Spleen (tissue), 11 donors: ENCODE measurements around the gene KMT2D. TPM values are rescaled to one million over a fixed set of nuclear protein-coding genes. Genes with fewer than 3 reads are reported as not detected.

Experiments
- DNase-seq: peaks from one replicate; pipeline ENCODE4 v3.0.0-alpha.2; 2020
- H3K27ac ChIP-seq, 8 donors: fragments of 200-600 bp; sonication (generic) in 7 of 8; 1 replicate in 4 of 8; 2 replicates in 4 of 8; pipeline versions ENCODE4 v1.5.0 to v1.8.0; 2016 to 2021; ENCODE audit warnings: inconsistent platforms in 4 of 8, mild to moderate bottlenecking in 4 of 8, moderate library complexity in 1 of 8
- H3K27me3 ChIP-seq, 7 donors: fragments of 200-600 bp; sonication (generic) in 6 of 7; replicated peaks in 1 of 7; 1 replicate in 4 of 7; 2 replicates in 3 of 7; pipeline versions ENCODE4 v1.5.0 to v1.8.0; 2016 to 2021; ENCODE audit warnings: inconsistent platforms in 3 of 7, mild to moderate bottlenecking in 1 of 7
- H3K36me3 ChIP-seq, 6 donors: fragments of 200-600 bp; sonication (generic) in 5 of 6; 1 replicate in 4 of 6; 2 replicates in 2 of 6; pipeline versions ENCODE4 v1.5.0 to v1.8.0; 2016 to 2021; ENCODE audit warnings: inconsistent platforms in 2 of 6
- H3K4me1 ChIP-seq, 6 donors: fragments of 200-600 bp; sonication (generic) in 5 of 6; 1 replicate in 3 of 6; 2 replicates in 3 of 6; pipeline versions ENCODE4 v1.5.0 to v1.8.0; 2016 to 2021; ENCODE audit warnings: inconsistent platforms in 3 of 6
- H3K4me3 ChIP-seq, 8 donors: fragments of 200-600 bp; sonication (generic) in 7 of 8; 1 replicate in 4 of 8; 2 replicates in 4 of 8; pipeline versions ENCODE4 v1.5.0 to v1.8.0; 2016 to 2021; ENCODE audit warnings: inconsistent platforms in 4 of 8, mild to moderate bottlenecking in 4 of 8, moderate library complexity in 2 of 8
- H3K9me3 ChIP-seq, 8 donors: fragments of 200-600 bp; sonication (generic) in 7 of 8; 1 replicate in 4 of 8; 2 replicates in 4 of 8; pipeline versions ENCODE4 v1.5.0 to v1.8.0; 2016 to 2021; ENCODE audit warnings: inconsistent platforms in 4 of 8
- CTCF ChIP-seq, 11 experiments: fragments of 200-600 bp in 7 of 11; fragments of 450-650 bp in 4 of 11; sonication (generic) in 4 of 11; IDR thresholded peaks in 8 of 11; conservative IDR thresholded peaks in 3 of 11; 1 replicate in 7 of 11; 2 replicates in 4 of 11; pipeline versions ENCODE4 v1.4.0 to v1.8.0; 2016 to 2021; ENCODE audit warnings: antibody characterized with exemption in 11 of 11, inconsistent platforms in 4 of 11, mild to moderate bottlenecking in 1 of 11
- POLR2A ChIP-seq, 3 donors: fragments of 450-650 bp; IDR thresholded peaks; one replicate each; pipeline ENCODE4 v1.5.1; 2017; ENCODE audit warnings: antibody characterized with exemption in 3 of 3, mild to moderate bottlenecking in 1 of 3
- POLR2AphosphoS5 ChIP-seq, 3 donors: sonication (generic); formaldehyde crosslinking; IDR thresholded peaks; one replicate each; pipeline ENCODE4 v1.5.1; 2017; ENCODE audit warnings: antibody characterized with exemption in 3 of 3
- WGBS, 5 donors: extraction: QIAGEN DNeasy Blood & Tissue Kit in 3 of 5; methylation state at CpG; one replicate each; pipeline versions ENCODE4 v1.1.5 to v1.1.7; 2013 to 2018; 5-methylcytosine and 5-hydroxymethylcytosine counted together
- intact Hi-C: fragments of 100-400 bp; cut with DNase I; formaldehyde crosslinking; loops from one replicate; pipeline ENCODE4 v1.15.0; 2023; ENCODE audit warnings: low total_unique reads
- polyA plus RNA-seq, 3 donors: library from polyadenylated mRNA; stranded (reverse); fragments of 200-250 nt; gene quantifications; one replicate each; pipeline ENCODE4 v1.2.1, GENCODE V29; 2013
- total RNA-seq, 7 donors: library from RNA; depleted of rRNA in 3 of 7; stranded (reverse); fragments of >200 nt in 3 of 7; fragmentation: NEBNext Ultra II Directional in 4 of 7; extraction: Animal tissue kit (Norgen Biotek cat#: 25700) in 4 of 7; gene quantifications; one replicate each; pipeline versions ENCODE4 v1.1.0 to v1.2.1, GENCODE V29; 2016 to 2021
- donor health status: healthy with polysubstance abuse.
- donor health status: DM: no; HTN: no; CAD: no; lungs with moderate emphysema.
- donor health status: DM: no; HTN: no; CAD: no.
- donor health status: Bipolar disorder and iron deficiency.
- donor health status: healthy.
- donor health status: DM: no; HTN: no; CAD: no.
- donor health status: DM: yes; HTN: yes; CAD: no.

The KMT2D gene
- total and polyA plus RNA-seq, 10 donors = 5.1 to 172 (median 140) TPM

- intact Hi-C loops = no loop called here
- Histone ChIP-seq H3K9me3 (no peaks in the 10 kb centered on the region), H3K4me1 (peaks cover 35 to 73% (median 54%) of the 10 kb centered on the region in 6 donors), H3K4me3 (peak overlapping the region in 5 of 8 donors; percentile 83 to 97 (median 96)), H3K36me3 (peaks cover 4 to 42% (median 41%) of the 10 kb centered on the region in 6 donors), H3K27ac (peak overlapping the region; percentile 22 to 99 (median 94)), H3K27me3 (no peaks in the 10 kb centered on the region)
- WGBS, 5 donors = 16 to 28% (median 19%) methylated on average over 7 of the region's 7 CpGs
- TF ChIP-seq POLR2A (IDR thresholded peaks at IDR 0.05) (no peak), CTCF (IDR thresholded peaks at IDR 0.05 in 8 of 11, conservative IDR thresholded peaks at IDR 0.05 in 3 of 11) (no peak), POLR2AphosphoS5 (IDR thresholded peaks at IDR 0.05) (peak in 2 of 3 donors; percentile 28 to 85)
- no peak for DNase-seq
Measured at GRCh38 chr12:49055978-49056754, 4.4 kb downstream of the KMT2D start.

GRCh38 chr12:49055092-49055491 is 5.5 kb downstream of the KMT2D start:
- intact Hi-C loops = no loop called here
- peak; percentile 58 for DNase-seq
- Histone ChIP-seq H3K4me3 (peak overlapping the region in 2 of 8 donors; percentile 91 to 96), H3K27me3 (no peaks in the 10 kb centered on the region), H3K36me3 (peaks cover 4 to 52% (median 51%) of the 10 kb centered on the region in 6 donors), H3K27ac (peak overlapping the region in 4 of 8 donors; percentile 92 to 99 (median 96)), H3K9me3 (no peaks in the 10 kb centered on the region), H3K4me1 (peaks cover 35 to 68% (median 52%) of the 10 kb centered on the region in 6 donors)
- WGBS, 5 donors = 87 to 94% (median 91%) methylated on average over 4 of the region's 4 CpGs
- TF ChIP-seq POLR2AphosphoS5 (IDR thresholded peaks at IDR 0.05) = no peak
- TF ChIP-seq CTCF (IDR thresholded peaks at IDR 0.05 in 8 of 11, conservative IDR thresholded peaks at IDR 0.05 in 3 of 11) = no peak
- no peak for TF ChIP-seq POLR2A (IDR thresholded peaks at IDR 0.05)

- Histone ChIP-seq H3K36me3 (peaks cover 5 to 58% (median 57%) of the 10 kb centered on the region in 6 donors), H3K27ac (no peak overlapping the region), H3K27me3 (no peaks in the 10 kb centered on the region), H3K4me1 (peaks cover 35 to 66% (median 52%) of the 10 kb centered on the region in 6 donors), H3K9me3 (no peaks in the 10 kb centered on the region), H3K4me3 (no peak overlapping the region)
- intact Hi-C loops = no loop called here
- TF ChIP-seq POLR2AphosphoS5 (IDR thresholded peaks at IDR 0.05) (peak in 1 of 3 donors; percentile 41), CTCF (IDR thresholded peaks at IDR 0.05 in 8 of 11, conservative IDR thresholded peaks at IDR 0.05 in 3 of 11) (no peak)
- DNase-seq = peak; percentile 76
- 94 to 100% (median 94%) methylated on average over 4 to 10 of the region's 10 CpGs for WGBS, 5 donors
Measured at GRCh38 chr12:49054524-49054923, 6.1 kb downstream of the KMT2D start.

- TF ChIP-seq POLR2A (IDR thresholded peaks at IDR 0.05) (no peak), CTCF (IDR thresholded peaks at IDR 0.05 in 8 of 11, conservative IDR thresholded peaks at IDR 0.05 in 3 of 11) (no peak), POLR2AphosphoS5 (IDR thresholded peaks at IDR 0.05) (no peak)
- Histone ChIP-seq H3K27ac (no peak overlapping the region), H3K4me3 (no peak overlapping the region), H3K27me3 (no peaks in the 10 kb centered on the region), H3K36me3 (peaks cover 9 to 62% (median 61%) of the 10 kb centered on the region in 6 donors), H3K9me3 (no peaks in the 10 kb centered on the region), H3K4me1 (peaks cover 35 to 62% (median 49%) of the 10 kb centered on the region in 6 donors)
- intact Hi-C loops = no loop called here
- 89 to 95% (median 94%) methylated on average over 5 of the region's 5 CpGs for WGBS, 5 donors
- peak; percentile 68 for DNase-seq
Measured at GRCh38 chr12:49054096-49054495, 6.5 kb downstream of the KMT2D start.
